ENCODE measurements around the gene ASB4.
A peak's percentile ranks its signal among the peaks of the same experiment; 100 is the strongest.
"Not testable (repeated sequence)": the region's sequence is repeated elsewhere in the genome, so short reads cannot be mapped to it uniquely, and the experiment has no call there.

Gene ASB4

DNA sequence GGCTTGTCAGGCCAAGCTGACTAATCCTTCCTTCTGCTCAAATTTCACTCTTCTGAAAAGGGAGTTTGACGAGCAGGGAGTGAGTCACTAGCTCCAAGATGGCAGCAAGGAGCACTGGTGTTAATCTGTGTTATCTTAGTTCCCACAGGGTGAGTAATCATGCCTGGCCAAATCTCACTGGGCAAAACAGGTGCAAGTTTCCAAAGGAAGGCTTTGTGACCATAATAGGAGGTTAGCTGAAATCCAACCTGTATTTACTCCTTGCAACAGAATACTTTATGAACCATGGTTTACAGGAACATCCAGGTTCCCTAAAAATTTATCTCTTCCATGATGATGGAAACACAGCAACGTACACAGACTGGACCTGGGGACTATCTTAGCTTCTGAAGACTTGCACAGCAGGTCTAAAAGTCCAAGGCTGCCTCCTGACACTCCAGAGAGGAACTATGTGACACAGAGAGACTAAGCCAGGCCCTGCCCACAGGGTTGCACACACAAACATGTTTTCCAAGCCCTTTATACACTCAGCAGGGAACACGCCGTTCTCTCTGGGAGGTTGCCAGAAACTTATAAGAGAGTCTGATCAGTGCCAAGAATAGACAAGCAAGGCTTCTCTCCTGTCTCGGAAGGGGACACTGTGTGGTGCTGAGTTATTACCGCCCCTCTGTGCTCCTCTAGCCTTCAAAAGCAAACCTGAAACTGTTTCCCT is 64.2 kb downstream of the ASB4 start:
- Histone ChIP-seq H3K4me3 (ENCODE audit: low read depth in 1 of 2, low read length in 2 of 2) (peak overlapping the region; percentile 40 to 42), H3K27ac (ENCODE audit: low read depth, low read length) (peak overlapping the region; percentile 82), H3K36me3 (ENCODE audit: control insufficient read depth in 1 of 2, insufficient read depth in 2 of 2, low read length in 2 of 2) (no peaks in the 10 kb centered on the region), H3K9me3 (ENCODE audit: control insufficient read depth in 1 of 2, low read length in 2 of 2) (no peaks in the 10 kb centered on the region), H3K27me3 (ENCODE audit: control insufficient read depth in 1 of 2, insufficient read depth in 2 of 2, low read length in 2 of 2) (no peaks in the 10 kb centered on the region), H3K9ac (ENCODE audit: low read depth in 1 of 2, low read length in 2 of 2) (peak overlapping the region; percentile 44 to 73), H3K4me1 (ENCODE audit: control insufficient read depth in 1 of 2, insufficient read depth in 2 of 2, low read length in 2 of 2) (peaks cover 26 to 61% of the 10 kb centered on the region in 2 donors)

DNA sequence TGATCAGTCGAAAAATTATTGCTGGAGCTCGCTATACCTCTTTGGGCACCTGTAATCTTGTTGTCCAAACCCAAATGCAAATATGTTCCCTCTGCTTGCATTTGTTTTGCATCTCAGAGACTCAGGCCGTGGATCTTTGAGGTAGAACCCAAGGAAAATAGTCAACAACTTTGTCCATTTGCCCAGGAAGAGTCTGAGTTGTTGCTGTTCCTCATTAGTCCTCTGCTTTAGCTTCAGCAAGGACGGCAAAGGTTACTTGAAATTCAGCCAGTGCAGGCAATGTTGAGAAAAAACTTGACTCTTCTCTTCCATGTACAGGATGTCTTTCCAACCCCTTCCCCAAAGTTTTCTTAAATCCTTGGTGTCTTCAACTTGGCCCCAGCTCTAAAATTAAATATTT is 64.8 kb downstream of the ASB4 start:
- Histone ChIP-seq H3K36me3 (ENCODE audit: control insufficient read depth in 1 of 2, insufficient read depth in 2 of 2, low read length in 2 of 2) (no peaks in the 10 kb centered on the region), H3K27me3 (ENCODE audit: control insufficient read depth in 1 of 2, insufficient read depth in 2 of 2, low read length in 2 of 2) (no peaks in the 10 kb centered on the region), H3K9ac (ENCODE audit: low read depth in 1 of 2, low read length in 2 of 2) (peak overlapping the region; percentile 44 to 73), H3K4me3 (ENCODE audit: low read depth in 1 of 2, low read length in 2 of 2) (peak overlapping the region in 1 of 2 donors; percentile 42), H3K27ac (ENCODE audit: low read depth, low read length) (peak overlapping the region; percentile 76), H3K4me1 (ENCODE audit: control insufficient read depth in 1 of 2, insufficient read depth in 2 of 2, low read length in 2 of 2) (peaks cover 24 to 58% of the 10 kb centered on the region in 2 donors), H3K9me3 (ENCODE audit: control insufficient read depth in 1 of 2, low read length in 2 of 2) (no peaks in the 10 kb centered on the region)

GRCh38 chr7:95552010-95552926 is 66.5 kb downstream of the ASB4 start:
- not testable (repeated sequence) for H3K4me3 ChIP-seq (ENCODE audit: low read depth in 1 of 2, low read length in 2 of 2); H3K27ac ChIP-seq (ENCODE audit: low read depth, low read length)

DNA sequence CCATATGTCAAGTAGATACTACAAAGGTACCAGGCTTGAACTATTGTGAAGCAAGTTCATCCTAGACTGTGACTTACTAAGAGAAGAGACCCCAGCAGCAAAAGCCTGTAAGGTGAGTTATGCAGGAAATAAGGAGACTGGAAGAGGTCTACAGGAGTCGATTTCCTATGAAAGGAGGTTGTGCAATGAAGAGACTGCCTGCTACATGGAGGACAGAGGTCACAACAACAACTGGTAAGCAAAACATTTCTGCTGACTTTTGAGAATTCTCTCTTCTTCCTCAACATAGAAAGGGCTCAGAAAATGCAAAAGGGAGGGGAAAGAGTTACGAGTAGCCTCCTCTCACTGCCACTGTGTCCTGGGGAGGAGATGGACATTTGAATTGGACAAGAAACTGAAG is 68.2 kb downstream of the ASB4 start:
- Histone ChIP-seq H3K9me3 (ENCODE audit: control insufficient read depth in 1 of 2, low read length in 2 of 2) (no peaks in the 10 kb centered on the region), H3K27me3 (ENCODE audit: control insufficient read depth in 1 of 2, insufficient read depth in 2 of 2, low read length in 2 of 2) (no peaks in the 10 kb centered on the region), H3K9ac (ENCODE audit: low read depth in 1 of 2, low read length in 2 of 2) (no peak overlapping the region), H3K4me3 (ENCODE audit: low read depth in 1 of 2, low read length in 2 of 2) (no peak overlapping the region), H3K27ac (ENCODE audit: low read depth, low read length) (no peak overlapping the region), H3K36me3 (ENCODE audit: control insufficient read depth in 1 of 2, insufficient read depth in 2 of 2, low read length in 2 of 2) (no peaks in the 10 kb centered on the region), H3K4me1 (ENCODE audit: control insufficient read depth in 1 of 2, insufficient read depth in 2 of 2, low read length in 2 of 2) (peaks cover 19 to 32% of the 10 kb centered on the region in 2 donors)

More at GRCh38 chr7:95552010-95552926, 66.5 kb downstream of the ASB4 start:
- not testable (repeated sequence) for H3K27me3 ChIP-seq (ENCODE audit: control insufficient read depth in 1 of 2, insufficient read depth in 2 of 2, low read length in 2 of 2); H3K36me3 ChIP-seq (ENCODE audit: control insufficient read depth in 1 of 2, insufficient read depth in 2 of 2, low read length in 2 of 2); H3K9ac ChIP-seq (ENCODE audit: low read depth in 1 of 2, low read length in 2 of 2); H3K9me3 ChIP-seq (ENCODE audit: control insufficient read depth in 1 of 2, low read length in 2 of 2)
- peaks cover 15 to 41% of the 10 kb centered on the region in 2 donors for H3K4me1 ChIP-seq (ENCODE audit: control insufficient read depth in 1 of 2, insufficient read depth in 2 of 2, low read length in 2 of 2)

GRCh38 chr7:95556777-95557176 is 71.0 kb downstream of the ASB4 start:
- Histone ChIP-seq H3K36me3 (ENCODE audit: control insufficient read depth in 1 of 2, insufficient read depth in 2 of 2, low read length in 2 of 2) (no peaks in the 10 kb centered on the region), H3K9ac (ENCODE audit: low read depth in 1 of 2, low read length in 2 of 2) (no peak overlapping the region), H3K4me1 (ENCODE audit: control insufficient read depth in 1 of 2, insufficient read depth in 2 of 2, low read length in 2 of 2) (peaks cover 7 to 10% of the 10 kb centered on the region in 2 donors), H3K9me3 (ENCODE audit: control insufficient read depth in 1 of 2, low read length in 2 of 2) (no peaks in the 10 kb centered on the region), H3K27ac (ENCODE audit: low read depth, low read length) (no peak overlapping the region), H3K4me3 (ENCODE audit: low read depth in 1 of 2, low read length in 2 of 2) (no peak overlapping the region), H3K27me3 (ENCODE audit: control insufficient read depth in 1 of 2, insufficient read depth in 2 of 2, low read length in 2 of 2) (no peaks in the 10 kb centered on the region)

- Histone ChIP-seq H3K27me3 (ENCODE audit: control insufficient read depth in 1 of 2, insufficient read depth in 2 of 2, low read length in 2 of 2) (no peaks in the 10 kb centered on the region), H3K9ac (ENCODE audit: low read depth in 1 of 2, low read length in 2 of 2) (no peak overlapping the region), H3K9me3 (ENCODE audit: control insufficient read depth in 1 of 2, low read length in 2 of 2) (no peaks in the 10 kb centered on the region), H3K4me3 (ENCODE audit: low read depth in 1 of 2, low read length in 2 of 2) (no peak overlapping the region), H3K36me3 (ENCODE audit: control insufficient read depth in 1 of 2, insufficient read depth in 2 of 2, low read length in 2 of 2) (no peaks in the 10 kb centered on the region), H3K4me1 (ENCODE audit: control insufficient read depth in 1 of 2, insufficient read depth in 2 of 2, low read length in 2 of 2) (peaks cover 6 to 7% of the 10 kb centered on the region in 2 donors), H3K27ac (ENCODE audit: low read depth, low read length) (no peak overlapping the region)
Observed at GRCh38 chr7:95558864-95559263, 73.1 kb downstream of the ASB4 start.

DNA sequence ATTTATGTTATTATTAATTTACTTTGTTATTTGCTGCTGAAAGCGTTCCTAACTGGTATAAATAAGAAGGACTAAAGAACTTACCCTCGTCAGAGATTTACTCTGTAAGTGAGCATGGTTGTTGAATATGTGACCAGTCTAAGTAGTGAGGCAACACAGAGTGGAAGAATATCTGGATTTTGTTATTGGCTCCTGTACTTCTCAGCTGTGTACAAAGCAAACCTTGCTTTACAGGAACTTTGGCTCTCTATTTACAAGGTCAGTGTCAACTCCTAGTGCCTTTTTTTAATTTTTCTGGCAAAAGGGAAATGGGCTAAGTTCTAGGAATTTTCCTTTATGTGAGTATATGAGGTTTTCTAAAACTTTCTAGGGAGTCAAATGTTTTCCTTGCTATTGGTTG is 74.9 kb downstream of the ASB4 start:
- H3K4me3 ChIP-seq (ENCODE audit: low read depth in 1 of 2, low read length in 2 of 2): no peak overlapping the region
- H3K4me1 ChIP-seq (ENCODE audit: control insufficient read depth in 1 of 2, insufficient read depth in 2 of 2, low read length in 2 of 2): peaks cover 0 to 7% of the 10 kb centered on the region in 2 donors
- no peak overlapping the region for H3K27ac ChIP-seq (ENCODE audit: low read depth, low read length)
- no peaks in the 10 kb centered on the region for H3K36me3 ChIP-seq (ENCODE audit: control insufficient read depth in 1 of 2, insufficient read depth in 2 of 2, low read length in 2 of 2)
- H3K9me3 ChIP-seq (ENCODE audit: control insufficient read depth in 1 of 2, low read length in 2 of 2): no peaks in the 10 kb centered on the region
- no peak overlapping the region for H3K9ac ChIP-seq (ENCODE audit: low read depth in 1 of 2, low read length in 2 of 2)
- no peaks in the 10 kb centered on the region for H3K27me3 ChIP-seq (ENCODE audit: control insufficient read depth in 1 of 2, insufficient read depth in 2 of 2, low read length in 2 of 2)

- Histone ChIP-seq H3K4me3 (ENCODE audit: low read depth in 1 of 2, low read length in 2 of 2) (no peak overlapping the region), H3K4me1 (ENCODE audit: control insufficient read depth in 1 of 2, insufficient read depth in 2 of 2, low read length in 2 of 2) (no peaks in the 10 kb centered on the region), H3K27me3 (ENCODE audit: control insufficient read depth in 1 of 2, insufficient read depth in 2 of 2, low read length in 2 of 2) (no peaks in the 10 kb centered on the region), H3K9ac (ENCODE audit: low read depth in 1 of 2, low read length in 2 of 2) (no peak overlapping the region), H3K36me3 (ENCODE audit: control insufficient read depth in 1 of 2, insufficient read depth in 2 of 2, low read length in 2 of 2) (no peaks in the 10 kb centered on the region), H3K9me3 (ENCODE audit: control insufficient read depth in 1 of 2, low read length in 2 of 2) (no peaks in the 10 kb centered on the region), H3K27ac (ENCODE audit: low read depth, low read length) (no peak overlapping the region)
Observed at GRCh38 chr7:95569720-95570119, 84.0 kb downstream of the ASB4 start.

GRCh38 chr7:95577137-95577536 is 91.4 kb downstream of the ASB4 start:
- no peaks in the 10 kb centered on the region for H3K27me3 ChIP-seq (ENCODE audit: control insufficient read depth in 1 of 2, insufficient read depth in 2 of 2, low read length in 2 of 2)
- no peak overlapping the region for H3K27ac ChIP-seq (ENCODE audit: low read depth, low read length)
- H3K36me3 ChIP-seq (ENCODE audit: control insufficient read depth in 1 of 2, insufficient read depth in 2 of 2, low read length in 2 of 2): no peaks in the 10 kb centered on the region
- H3K4me1 ChIP-seq (ENCODE audit: control insufficient read depth in 1 of 2, insufficient read depth in 2 of 2, low read length in 2 of 2): no peaks in the 10 kb centered on the region
- H3K9ac ChIP-seq (ENCODE audit: low read depth in 1 of 2, low read length in 2 of 2): no peak overlapping the region
- H3K9me3 ChIP-seq (ENCODE audit: control insufficient read depth in 1 of 2, low read length in 2 of 2): no peaks in the 10 kb centered on the region
- no peak overlapping the region for H3K4me3 ChIP-seq (ENCODE audit: low read depth in 1 of 2, low read length in 2 of 2)

- no peak overlapping the region for H3K9ac ChIP-seq (ENCODE audit: low read depth in 1 of 2, low read length in 2 of 2)
Observed at GRCh38 chr7:95578299-95578855, 92.6 kb downstream of the ASB4 start.

More at GRCh38 chr7:95578299-95578855, 92.6 kb downstream of the ASB4 start:
- H3K27me3 ChIP-seq (ENCODE audit: control insufficient read depth in 1 of 2, insufficient read depth in 2 of 2, low read length in 2 of 2): no peaks in the 10 kb centered on the region
- H3K9me3 ChIP-seq (ENCODE audit: control insufficient read depth in 1 of 2, low read length in 2 of 2): no peaks in the 10 kb centered on the region
- H3K4me1 ChIP-seq (ENCODE audit: control insufficient read depth in 1 of 2, insufficient read depth in 2 of 2, low read length in 2 of 2): no peaks in the 10 kb centered on the region
- H3K27ac ChIP-seq (ENCODE audit: low read depth, low read length): no peak overlapping the region
- peaks cover 0 to 3% of the 10 kb centered on the region in 2 donors for H3K36me3 ChIP-seq (ENCODE audit: control insufficient read depth in 1 of 2, insufficient read depth in 2 of 2, low read length in 2 of 2)
- H3K4me3 ChIP-seq (ENCODE audit: low read depth in 1 of 2, low read length in 2 of 2): no peak overlapping the region
